Stimulated activated CD8-positive, alpha-beta memory T cell treated with anti-CD3 and anti-CD28 coated beads, Interleukin-15, amount 100 ng/mL, for 24 hours (primary cell): ENCODE results near the gene TPSG1.
"Not testable (repeated sequence)": the region's sequence is repeated elsewhere in the genome, so short reads cannot be mapped to it uniquely, and the experiment has no call there.

Experiments used
- DNase-seq: peaks from one replicate; pipeline ENCODE4 v3.0.0-alpha.2; 2020; ENCODE audit warnings: low read depth

TPSG1 gene

DNA sequence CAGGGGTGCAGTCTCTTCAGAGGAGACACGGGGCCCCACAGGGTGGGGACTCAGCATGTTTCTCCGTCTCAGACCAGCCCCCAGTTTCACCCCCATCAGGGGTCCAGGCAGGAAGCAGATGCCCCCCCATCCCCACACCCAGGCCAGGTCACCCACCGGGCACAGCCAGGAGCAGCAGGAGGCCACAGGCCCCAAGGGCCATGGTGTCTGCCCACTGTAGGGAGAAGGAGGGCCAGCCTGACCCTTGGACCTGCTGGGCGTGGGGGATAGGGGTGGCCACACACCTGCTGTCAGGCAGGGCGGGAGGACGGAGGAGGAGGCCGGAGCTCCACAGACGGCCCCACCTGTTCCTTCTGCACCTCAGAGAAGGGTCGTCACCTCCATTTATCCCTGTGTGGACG, at the start of gene TPSG1:
TSS of gene TPSG1 (minus strand) at position 218 of the 401 bp plus-strand sequence. CDS start at position 202, 16 bp downstream.
- DNase-seq, result no peak

GRCh38 chr16:1274767-1275166, 49.7 kb upstream of the TPSG1 start:
- DNase-seq, result no peak

- DNase-seq, result no peak
Observed at GRCh38 chr16:1273816-1274215, 48.7 kb upstream of the TPSG1 start.

DNA sequence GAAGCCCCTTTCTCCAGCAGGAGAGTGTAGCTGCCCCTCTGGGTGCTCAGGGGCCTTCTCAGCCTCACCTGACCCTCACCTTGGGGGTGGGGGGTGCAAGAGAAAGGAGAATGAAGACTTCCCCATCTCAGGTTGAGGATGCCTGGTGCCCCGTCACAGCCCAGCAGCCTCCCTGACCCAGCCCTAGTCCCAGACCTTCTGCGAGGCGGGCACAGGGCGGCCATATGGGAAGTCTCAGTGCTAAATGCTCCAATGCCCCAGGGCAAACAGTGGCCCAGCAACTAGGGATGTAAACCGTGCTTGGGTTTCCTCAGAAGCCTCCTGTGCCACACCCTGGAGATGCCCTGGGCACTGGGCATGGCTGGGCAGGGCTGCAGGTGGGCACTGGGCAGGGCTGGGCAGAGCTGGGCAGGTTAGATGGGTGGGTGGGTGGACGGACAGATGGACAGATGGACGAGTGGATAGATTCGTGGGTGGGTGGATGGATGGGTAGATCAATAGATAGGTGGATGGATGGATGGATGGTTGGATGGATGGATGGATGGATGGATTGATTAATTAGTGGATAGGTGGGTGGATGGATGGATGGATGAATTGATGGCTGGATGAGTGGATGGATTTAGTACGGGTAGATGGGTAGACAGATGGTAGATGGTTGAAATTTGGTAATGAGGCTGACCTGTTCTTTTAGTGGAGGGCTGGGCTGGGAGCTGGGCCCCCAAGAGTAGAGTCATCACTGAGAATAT, 47.6 kb upstream of the TPSG1 start:
- no peak for DNase-seq

DNA sequence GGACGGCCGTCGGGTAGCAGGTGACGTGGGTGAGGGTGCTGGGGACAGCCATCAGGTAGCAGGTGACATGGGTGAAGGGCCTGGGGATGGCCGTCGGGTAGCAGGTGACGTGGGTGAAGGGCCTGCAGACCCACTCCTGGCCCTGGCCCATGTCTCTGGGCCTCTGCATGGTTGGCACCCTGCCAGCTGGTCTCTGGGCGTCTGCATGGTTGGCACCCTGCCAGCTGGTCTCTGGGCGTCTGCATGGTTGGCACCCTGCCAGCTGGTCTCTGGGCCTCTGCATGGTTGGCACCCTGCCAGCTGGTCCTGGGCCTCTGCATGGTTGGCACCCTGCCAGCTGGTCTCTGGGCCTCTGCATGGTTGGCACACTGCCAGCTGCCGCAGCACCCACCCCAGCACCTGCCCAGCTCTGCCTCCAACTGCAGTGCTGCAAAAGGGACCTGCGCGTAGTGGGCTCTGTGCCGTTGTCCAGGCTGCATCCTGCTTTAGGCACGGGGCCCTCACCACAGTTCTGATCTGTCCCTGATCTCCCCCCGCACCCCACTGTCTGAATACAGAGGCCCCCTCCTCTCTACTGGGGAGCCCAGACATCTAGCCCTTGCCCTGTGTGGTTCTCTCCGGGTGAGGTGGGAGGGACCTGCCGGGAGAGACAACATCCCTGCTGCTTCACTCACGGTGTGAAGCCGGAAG, 46.8 kb upstream of the TPSG1 start:
- DNase-seq, result not testable (repeated sequence)

GRCh38 chr16:1271380-1271723, 46.3 kb upstream of the TPSG1 start:
- no peak for DNase-seq

GRCh38 chr16:1269418-1269817, 44.4 kb upstream of the TPSG1 start:
- not testable (repeated sequence) for DNase-seq

GRCh38 chr16:1265826-1266225, 40.8 kb upstream of the TPSG1 start:
- no peak for DNase-seq

- no peak for DNase-seq
Observed at GRCh38 chr16:1265090-1265630, 40.1 kb upstream of the TPSG1 start.

- no peak for DNase-seq
Observed at GRCh38 chr16:1264345-1265089, 39.4 kb upstream of the TPSG1 start.

DNA sequence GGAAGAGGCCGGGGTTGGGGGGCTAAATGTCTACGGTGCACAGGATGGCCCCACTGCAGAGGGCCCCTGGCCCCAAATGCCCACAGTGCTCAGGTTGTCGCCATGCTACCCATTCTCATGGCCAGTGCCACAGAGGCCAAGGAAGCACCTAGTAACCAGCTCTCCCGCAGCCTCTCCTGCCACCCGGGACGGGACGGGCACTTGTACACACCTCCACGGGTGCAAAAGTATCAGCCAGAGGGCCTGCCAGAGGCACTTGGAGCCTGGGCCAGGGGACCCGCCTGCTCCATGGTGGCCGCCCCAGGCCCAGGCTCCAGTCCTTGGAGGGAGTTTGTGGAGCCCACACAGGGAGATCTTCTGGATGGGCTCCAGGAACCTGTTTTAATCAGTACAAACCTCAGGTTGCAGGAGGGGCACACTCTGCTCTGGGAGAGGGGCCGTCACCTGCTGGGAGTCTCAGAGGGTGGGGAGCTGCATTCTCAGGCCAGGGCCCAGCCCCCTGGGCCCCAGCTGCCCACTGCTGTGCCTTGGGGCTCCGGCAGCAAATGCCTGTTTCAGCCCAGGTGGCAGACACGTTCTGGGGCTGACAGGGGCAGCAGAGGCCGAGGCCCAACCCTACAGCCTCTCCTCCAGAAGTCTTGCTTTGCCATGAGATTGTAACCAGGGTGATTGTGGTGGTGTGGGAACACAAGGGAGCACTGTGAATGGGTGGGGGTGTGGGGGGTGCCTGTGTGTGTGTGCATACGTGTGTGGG, 38.7 kb upstream of the TPSG1 start:
- no peak for DNase-seq

GRCh38 chr16:1262846-1263221, 37.8 kb upstream of the TPSG1 start:
- no peak for DNase-seq

GRCh38 chr16:1262210-1262845, 37.3 kb upstream of the TPSG1 start:
- DNase-seq, result no peak

- no peak for DNase-seq
Observed at GRCh38 chr16:1261131-1261892, 36.2 kb upstream of the TPSG1 start.

DNA sequence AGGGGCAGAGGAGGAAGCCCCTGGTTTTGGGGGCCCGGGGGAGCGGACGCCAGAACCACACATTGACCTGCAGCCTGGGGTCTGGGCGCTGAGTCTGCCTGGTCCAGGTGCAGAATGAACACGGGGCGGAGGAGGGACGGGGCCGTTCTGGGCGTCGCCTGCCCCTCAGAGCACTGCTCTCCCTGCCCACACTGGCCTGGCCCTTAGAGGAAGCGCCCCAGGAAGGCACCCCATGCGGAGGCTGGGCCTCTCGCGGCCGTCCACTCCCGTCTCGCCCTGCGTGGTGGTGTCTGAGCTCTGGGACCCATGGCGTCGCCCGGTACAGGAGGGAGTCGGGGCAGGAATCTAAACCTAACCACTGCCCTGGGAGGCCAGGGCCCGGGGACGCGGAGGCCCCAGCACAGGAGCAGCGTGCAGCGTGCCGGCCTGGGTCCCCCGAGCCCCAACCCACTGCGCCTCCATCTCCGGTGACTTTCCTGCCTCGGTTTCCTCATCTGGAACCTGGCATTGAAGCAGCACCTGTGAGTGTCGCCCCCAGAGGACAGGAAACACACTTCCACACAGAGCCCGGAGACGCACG, 35.1 kb upstream of the TPSG1 start:
- no peak for DNase-seq

- no peak for DNase-seq
Observed at GRCh38 chr16:1259760-1260068, 34.6 kb upstream of the TPSG1 start.

DNA sequence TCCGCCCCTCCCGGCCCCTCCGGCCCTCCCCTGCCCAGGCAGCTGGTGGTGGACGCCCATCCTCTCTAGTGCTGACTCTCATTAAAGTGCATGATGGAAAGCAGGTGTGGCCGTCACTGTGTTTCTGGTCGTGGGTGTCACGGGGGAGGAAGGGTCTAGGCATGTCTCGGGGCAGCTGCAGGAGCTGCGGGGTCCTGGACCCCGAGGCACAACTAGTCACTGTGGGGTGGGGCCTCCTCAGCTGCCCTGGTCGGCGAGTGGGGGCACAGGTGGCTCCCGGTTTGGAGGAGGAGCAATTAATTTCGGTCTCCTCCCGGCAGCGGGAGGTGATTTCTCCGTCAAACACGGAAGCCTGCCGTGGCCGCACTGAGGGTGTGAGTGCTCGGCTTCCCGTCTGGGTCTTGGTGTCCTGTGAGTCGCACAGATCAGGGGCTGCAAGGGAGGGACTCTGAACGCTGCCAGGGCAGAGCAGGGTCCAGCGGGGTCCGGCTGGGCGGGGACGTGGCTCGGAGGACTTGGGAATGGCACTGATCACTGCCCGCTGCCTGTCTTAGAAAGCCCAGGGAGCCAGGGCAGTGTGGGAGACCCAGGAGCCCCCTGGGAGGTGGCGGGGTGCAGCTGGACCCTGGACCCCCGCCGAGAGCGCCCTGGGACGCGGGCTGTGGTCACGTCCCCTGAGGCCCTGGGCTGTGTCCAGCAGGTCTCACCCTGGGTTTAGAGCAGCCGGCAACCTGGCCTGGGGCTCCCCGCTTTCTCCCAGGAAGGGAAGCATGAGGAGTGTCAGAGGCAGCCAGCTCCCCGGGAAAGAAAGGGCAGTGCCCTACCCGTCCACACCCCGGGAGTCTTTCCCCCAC, 34.1 kb upstream of the TPSG1 start:
- DNase-seq, result no peak

- no peak for DNase-seq
Observed at GRCh38 chr16:1258225-1258600, 33.1 kb upstream of the TPSG1 start.

DNA sequence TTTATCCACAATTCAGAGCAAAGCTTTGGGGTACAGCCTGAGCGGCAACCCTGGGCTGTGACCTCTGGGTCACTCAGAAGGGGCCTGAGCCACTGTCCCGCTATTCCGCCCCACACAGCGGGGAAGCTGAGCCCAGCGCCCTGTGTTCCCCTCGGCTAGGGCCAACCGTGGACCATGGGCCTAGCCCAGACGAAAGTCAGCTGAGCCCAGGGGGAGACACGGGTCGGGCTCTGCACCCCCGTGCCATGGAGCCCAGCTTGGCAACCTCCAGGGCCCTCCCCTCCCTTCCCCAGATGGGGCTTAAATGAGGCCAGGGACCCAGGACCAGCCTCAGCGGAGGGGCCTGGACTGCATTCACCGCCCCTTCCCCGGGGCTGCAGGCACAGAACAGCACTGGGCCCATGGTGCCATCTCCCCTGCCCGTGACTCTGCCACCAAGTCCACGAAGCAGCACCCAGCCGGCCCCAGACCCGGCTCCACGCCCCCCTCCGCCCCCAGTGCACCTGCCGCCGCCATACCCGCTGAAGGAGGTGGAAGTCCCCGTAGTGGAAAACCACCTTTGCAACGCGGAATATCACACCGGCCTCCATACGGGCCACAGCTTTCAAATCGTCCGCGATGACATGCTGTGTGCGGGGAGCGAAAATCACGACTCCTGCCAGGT, 32.6 kb upstream of the TPSG1 start:
- DNase-seq, result no peak
